Measurements from ENCODE around the gene TFF2. TPM values are rescaled to one million over a fixed set of nuclear protein-coding genes. Genes with fewer than 3 reads are reported as not detected.

Gene TFF2
- total RNA-seq, 1 donor from 2014 or later: not detected

DNA sequence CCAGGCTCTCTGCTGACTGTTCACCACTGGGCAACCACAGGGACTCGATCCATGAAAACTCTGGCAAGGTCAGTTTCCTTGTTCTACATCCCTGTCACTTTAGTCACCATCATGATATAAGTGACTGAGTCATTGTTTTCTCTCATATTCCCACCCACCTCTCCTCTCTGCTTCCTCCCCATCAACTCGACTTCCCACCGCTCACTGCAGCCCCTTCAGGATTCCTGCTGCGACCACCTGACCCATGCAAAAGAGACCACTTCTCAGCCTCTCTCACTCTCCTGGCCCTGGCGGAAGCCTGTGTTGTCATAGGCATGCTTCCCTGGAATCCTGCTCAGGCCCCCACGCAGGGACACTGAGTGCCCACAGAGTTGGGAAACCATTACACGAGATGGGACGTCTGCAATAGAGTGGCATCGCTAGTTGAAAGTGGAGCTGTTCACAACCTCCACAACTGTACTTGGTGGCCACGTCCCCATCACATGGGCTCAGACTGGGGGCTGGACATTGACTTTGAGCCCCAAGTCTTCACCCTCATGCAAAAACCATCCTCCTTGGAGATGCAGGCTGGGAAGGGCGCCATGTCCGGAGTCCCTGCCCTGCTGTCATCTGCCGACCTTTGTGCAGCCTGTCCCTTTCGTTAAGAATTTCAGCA, 1.8 kb upstream of the TFF2 start:
- peaks cover 38% of the 10 kb centered on the region for H3K9me3 ChIP-seq (replicated peaks)
- no peak for DNase-seq
- intact Hi-C loops (cut with micrococcal nuclease): no loop called here
- H3K36me3 ChIP-seq: no peaks in the 10 kb centered on the region
- H3K27me3 ChIP-seq (ENCODE audit: low read depth): peaks cover 24% of the 10 kb centered on the region
- H3K4me1 ChIP-seq: no peaks in the 10 kb centered on the region
- no peak overlapping the region for H3K27ac ChIP-seq (replicated peaks)
- TF ChIP-seq, protein P1, sequence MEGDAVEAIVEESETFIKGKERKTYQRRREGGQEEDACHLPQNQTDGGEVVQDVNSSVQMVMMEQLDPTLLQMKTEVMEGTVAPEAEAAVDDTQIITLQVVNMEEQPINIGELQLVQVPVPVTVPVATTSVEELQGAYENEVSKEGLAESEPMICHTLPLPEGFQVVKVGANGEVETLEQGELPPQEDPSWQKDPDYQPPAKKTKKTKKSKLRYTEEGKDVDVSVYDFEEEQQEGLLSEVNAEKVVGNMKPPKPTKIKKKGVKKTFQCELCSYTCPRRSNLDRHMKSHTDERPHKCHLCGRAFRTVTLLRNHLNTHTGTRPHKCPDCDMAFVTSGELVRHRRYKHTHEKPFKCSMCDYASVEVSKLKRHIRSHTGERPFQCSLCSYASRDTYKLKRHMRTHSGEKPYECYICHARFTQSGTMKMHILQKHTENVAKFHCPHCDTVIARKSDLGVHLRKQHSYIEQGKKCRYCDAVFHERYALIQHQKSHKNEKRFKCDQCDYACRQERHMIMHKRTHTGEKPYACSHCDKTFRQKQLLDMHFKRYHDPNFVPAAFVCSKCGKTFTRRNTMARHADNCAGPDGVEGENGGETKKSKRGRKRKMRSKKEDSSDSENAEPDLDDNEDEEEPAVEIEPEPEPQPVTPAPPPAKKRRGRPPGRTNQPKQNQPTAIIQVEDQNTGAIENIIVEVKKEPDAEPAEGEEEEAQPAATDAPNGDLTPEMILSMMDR (IDR thresholded peaks at IDR 0.05; ENCODE audit: borderline replicate concordance): no peak
- H3K4me3 ChIP-seq: no peak overlapping the region

DNA sequence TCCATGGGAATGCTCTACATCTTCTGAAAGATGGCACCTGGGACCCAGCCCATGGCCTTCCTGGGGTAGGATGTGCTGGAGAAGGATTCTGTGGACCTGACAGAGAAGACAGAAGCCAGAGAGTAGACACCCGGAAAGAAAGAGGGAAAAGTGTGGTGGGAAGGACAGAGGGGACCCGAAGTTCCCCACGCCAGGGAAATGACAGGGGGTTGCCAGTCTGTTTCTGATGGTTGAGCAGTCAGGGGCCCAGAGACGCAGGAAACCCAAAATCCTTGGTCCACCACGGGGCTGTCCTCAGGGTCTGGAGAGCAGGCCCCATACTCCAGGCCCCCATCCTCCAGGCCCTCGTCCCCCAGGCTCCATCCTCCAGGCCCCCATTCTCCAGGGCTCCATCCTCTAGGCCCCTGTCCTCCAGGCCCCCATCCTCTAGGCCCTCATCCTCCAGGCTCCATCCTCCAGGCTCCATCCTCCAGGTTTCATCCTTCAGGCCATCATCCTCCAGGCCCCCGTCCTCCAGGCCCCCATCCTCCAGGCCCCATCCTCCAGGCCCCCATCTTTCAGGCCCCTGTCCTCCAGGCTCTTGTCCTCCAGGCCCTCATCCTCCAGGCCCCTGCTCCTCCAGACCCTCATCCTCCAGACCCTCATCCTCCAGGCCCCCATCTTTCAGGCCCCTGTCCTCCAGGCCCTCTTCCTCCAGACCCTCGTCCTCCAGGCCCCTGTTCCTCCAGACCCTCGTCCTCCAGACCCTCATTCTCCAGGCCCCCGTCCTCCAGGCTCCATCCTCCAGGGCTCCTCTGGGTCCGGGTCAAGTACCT, 1.0 kb upstream of the TFF2 start:
- Histone ChIP-seq H3K27me3 (ENCODE audit: low read depth) (peaks cover 26% of the 10 kb centered on the region), H3K4me3 (no peak overlapping the region), H3K27ac (replicated peaks) (no peak overlapping the region), H3K9me3 (replicated peaks) (peaks cover 31% of the 10 kb centered on the region), H3K4me1 (no peaks in the 10 kb centered on the region), H3K36me3 (no peaks in the 10 kb centered on the region)
- intact Hi-C loops (cut with micrococcal nuclease): no loop called here
- TF ChIP-seq, protein P1 (IDR thresholded peaks at IDR 0.05; ENCODE audit: borderline replicate concordance): no peak
- DNase-seq: no peak

DNA sequence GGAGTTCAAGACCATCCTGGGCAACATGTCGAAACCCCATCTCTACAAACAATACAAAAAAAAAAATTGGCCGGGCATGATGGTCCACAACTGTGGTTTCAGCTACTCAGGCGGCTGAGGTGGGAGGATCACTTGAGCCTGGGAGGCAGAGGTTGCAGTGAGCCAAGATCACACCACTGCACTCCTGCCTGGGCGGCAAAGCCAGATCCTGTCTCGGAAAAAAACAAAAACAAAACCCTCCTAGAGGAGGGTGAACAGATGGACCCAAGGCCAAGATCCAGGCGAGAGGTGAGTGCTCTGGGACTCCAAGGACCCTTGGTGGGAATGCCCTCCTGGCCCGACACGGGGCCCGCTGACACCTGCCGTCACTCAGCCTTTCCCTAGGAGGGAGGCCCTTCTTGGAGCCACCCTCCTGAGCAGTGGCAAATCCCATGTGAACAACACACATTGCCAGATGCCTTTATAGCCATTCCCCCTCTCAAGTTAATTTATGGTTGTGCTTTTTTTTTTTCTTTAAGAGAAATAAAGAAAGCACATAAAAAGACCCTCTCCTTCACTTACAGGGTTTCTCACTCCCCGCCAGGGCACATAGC, 380 bp downstream of the TFF2 start:
- Histone ChIP-seq H3K4me3 (no peak overlapping the region), H3K9me3 (replicated peaks) (peaks cover 18% of the 10 kb centered on the region), H3K27me3 (ENCODE audit: low read depth) (peaks cover 38% of the 10 kb centered on the region), H3K4me1 (no peaks in the 10 kb centered on the region), H3K27ac (replicated peaks) (no peak overlapping the region), H3K36me3 (no peaks in the 10 kb centered on the region)
- TF ChIP-seq, protein P1 (IDR thresholded peaks at IDR 0.05; ENCODE audit: borderline replicate concordance): no peak
- intact Hi-C loops (cut with micrococcal nuclease): no loop called here
- DNase-seq: no peak

DNA sequence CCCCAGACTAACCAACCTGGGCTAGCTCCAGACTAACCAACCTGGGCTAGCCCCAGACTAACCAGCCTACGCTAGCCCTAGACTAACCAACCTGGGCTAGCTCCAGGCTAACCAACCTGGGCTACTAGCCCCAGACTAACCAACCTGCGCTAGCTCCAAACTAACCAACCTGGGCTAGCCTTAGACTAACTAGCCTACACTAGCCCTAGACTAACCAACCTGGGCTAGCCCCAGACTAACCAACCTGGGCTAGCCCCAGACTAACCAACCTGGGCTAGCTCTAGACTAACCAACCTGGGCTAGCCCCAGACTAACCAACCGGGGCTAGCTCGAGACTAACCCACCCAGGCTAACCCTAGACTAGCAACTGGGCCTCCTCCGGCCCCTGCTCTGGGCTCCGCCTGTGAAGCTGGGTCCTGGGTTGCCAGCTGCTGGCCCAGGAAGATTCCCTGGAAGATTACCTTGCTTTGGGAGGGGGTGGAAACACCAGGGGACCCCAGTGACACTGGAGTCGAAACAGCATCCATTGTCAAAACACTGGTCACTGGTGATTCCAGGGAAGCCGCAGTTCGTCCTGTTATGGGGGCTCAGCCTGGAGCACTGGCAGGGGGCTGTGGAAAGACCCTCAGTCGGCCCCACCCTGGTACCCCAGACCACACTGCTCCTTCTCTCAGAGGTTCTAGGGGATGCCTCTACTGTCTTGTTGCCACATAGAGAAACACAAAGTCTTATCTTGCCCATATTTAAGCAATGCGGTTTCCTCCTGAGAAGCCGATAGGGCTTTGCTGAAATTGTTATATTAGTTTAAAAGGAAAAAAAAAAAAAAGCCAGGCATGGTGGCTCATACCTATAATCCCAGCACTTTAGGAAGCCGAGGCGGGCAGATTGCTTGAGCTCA, 1.1 kb downstream of the TFF2 start:
- no peak overlapping the region for H3K4me3 ChIP-seq
- TF ChIP-seq, protein P1 (IDR thresholded peaks at IDR 0.05; ENCODE audit: borderline replicate concordance): no peak
- H3K4me1 ChIP-seq: no peaks in the 10 kb centered on the region
- H3K27me3 ChIP-seq (ENCODE audit: low read depth): peaks cover 38% of the 10 kb centered on the region
- H3K9me3 ChIP-seq (replicated peaks): peaks cover 11% of the 10 kb centered on the region
- intact Hi-C loops (cut with micrococcal nuclease): no loop called here
- no peak for DNase-seq
- H3K27ac ChIP-seq (replicated peaks): no peak overlapping the region
- H3K36me3 ChIP-seq: no peaks in the 10 kb centered on the region

DNA sequence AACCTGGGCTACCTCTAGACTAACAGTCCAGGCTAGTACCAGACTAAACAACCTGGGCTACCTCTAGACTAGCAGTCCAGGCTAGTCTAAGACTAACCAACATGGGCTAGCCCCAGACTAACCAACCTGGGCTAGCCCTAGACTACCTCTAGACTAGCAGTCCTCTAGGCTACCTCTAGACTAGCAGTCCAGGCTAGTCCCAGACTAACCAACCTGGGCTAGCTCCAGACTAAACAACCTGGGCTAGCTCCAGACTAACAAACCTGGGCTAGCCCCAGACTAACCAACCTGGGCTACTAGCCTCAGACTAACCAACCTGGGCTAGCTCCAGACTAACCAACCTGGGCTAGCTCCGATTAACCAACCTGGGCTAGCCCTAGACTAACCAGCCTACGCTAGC, 2.0 kb downstream of the TFF2 start:
- peaks cover 1% of the 10 kb centered on the region for H3K9me3 ChIP-seq (replicated peaks)
- H3K36me3 ChIP-seq: no peaks in the 10 kb centered on the region
- H3K4me3 ChIP-seq: no peak overlapping the region
- TF ChIP-seq, protein P1 (IDR thresholded peaks at IDR 0.05; ENCODE audit: borderline replicate concordance): no peak
- intact Hi-C loops (cut with micrococcal nuclease): no loop called here
- no peaks in the 10 kb centered on the region for H3K4me1 ChIP-seq
- no peak overlapping the region for H3K27ac ChIP-seq (replicated peaks)
- no peak for DNase-seq
- peaks cover 38% of the 10 kb centered on the region for H3K27me3 ChIP-seq (ENCODE audit: low read depth)

Data from left ventricle myocardium inferior (tissue), 1 donor.